ENCODE results near the gene COL2A1. TPM values are rescaled to one million over a fixed set of nuclear protein-coding genes. Genes with fewer than 3 reads are reported as not detected.

Gene COL2A1
- 10 to 100 TPM in 1 of 5 donors, 1 to 10 TPM in 2, not detected in 2; 2.2 to 14.5 (median 7.6) TPM for total RNA-seq
- 10 to 100 TPM in 1 of 3 donors, 1 to 10 TPM in 2; 4.0 to 13.7 (median 6.0) TPM for polyA plus RNA-seq
- long read RNA-seq, donor 1: 0 reads
- long read RNA-seq, donor 2: 0 reads
- long read RNA-seq, donor 3, full-length matches to known transcripts: 2 of 2 reads
- long read RNA-seq, donor 3, partial matches to known transcripts: 0 of 2 reads
- long read RNA-seq, donor 3, other reads (novel, unspliced or antisense): 0 of 2 reads
- long read RNA-seq, donor 4: 0 reads
- long read RNA-seq, donor 5, partial matches to known transcripts: 0 of 1 reads
- long read RNA-seq, donor 5, other reads (novel, unspliced or antisense): 0 of 1 reads
- long read RNA-seq, donor 6, full-length matches to known transcripts: 3 of 3 reads
- long read RNA-seq, donor 6, partial matches to known transcripts: 0 of 3 reads
- long read RNA-seq, donor 6, other reads (novel, unspliced or antisense): 0 of 3 reads
- long read RNA-seq, donor 7: 0 reads
- long read RNA-seq, donor 8, full-length matches to known transcripts: 2 of 2 reads
- long read RNA-seq, donor 8, partial matches to known transcripts: 0 of 2 reads
- long read RNA-seq, donor 8, other reads (novel, unspliced or antisense): 0 of 2 reads
- long read RNA-seq, donor 9, partial matches to known transcripts: 21 of 22 reads
- long read RNA-seq, donor 9, other reads (novel, unspliced or antisense): 0 of 22 reads
- long read RNA-seq, donor 10: 0 reads

GRCh38 chr12:48004053-48004941 lies at the start of gene COL2A1:
Gene COL2A1, minus strand, starts transcription at chr12:48004476. Its CDS starts 155 bp downstream, at chr12:48004321.
- 1 to 2% (median 1%) methylated on average over 30 to 83 of the region's 83 CpGs for WGBS, 5 donors
- H3K27me3 ChIP-seq: peaks cover 15 to 100% (median 61%) of the 10 kb centered on the region in 3 donors
- DNase-seq: peak in 1 of 2 donors; percentile 67

GRCh38 chr12:48053883-48054282 lies 49.6 kb upstream of the COL2A1 start:
- H3K27ac ChIP-seq: no peak overlapping the region
- peaks cover 4 to 35% (median 32%) of the 10 kb centered on the region in 4 donors for H3K36me3 ChIP-seq
- TF ChIP-seq CTCF (IDR thresholded peaks at IDR 0.05) (no peak), EP300 (IDR thresholded peaks at IDR 0.05) (no peak), POLR2AphosphoS5 (IDR thresholded peaks at IDR 0.05) (no peak), POLR2A (IDR thresholded peaks at IDR 0.05) (no peak)
- no peaks in the 10 kb centered on the region for H3K4me1 ChIP-seq
- intact Hi-C loops (cut with DNase I; ENCODE audit: low total_unique reads): no loop called here
- WGBS, 5 donors: 91 to 97% (median 95%) methylated on average over 4 of the region's 4 CpGs
- no peak overlapping the region for H3K4me3 ChIP-seq
- no peaks in the 10 kb centered on the region for H3K27me3 ChIP-seq
- no peak for DNase-seq
- H3K9me3 ChIP-seq: no peaks in the 10 kb centered on the region

More at GRCh38 chr12:48004053-48004941, at the start of gene COL2A1:
- H3K9me3 ChIP-seq: no peaks in the 10 kb centered on the region
- peak within 1 kb of the TSS; percentile 24 to 56 (median 39) for H3K4me3 ChIP-seq
- intact Hi-C loops (cut with DNase I; ENCODE audit: low total_unique reads): no loop called here
- TF ChIP-seq EP300 (IDR thresholded peaks at IDR 0.05) (no peak), CTCF (IDR thresholded peaks at IDR 0.05) (no peak), POLR2A (IDR thresholded peaks at IDR 0.05) (no peak), POLR2AphosphoS5 (IDR thresholded peaks at IDR 0.05) (no peak)
- no peaks in the 10 kb centered on the region for H3K36me3 ChIP-seq
- peaks cover 42 to 48% (median 46%) of the 10 kb centered on the region in 4 donors for H3K4me1 ChIP-seq
- H3K27ac ChIP-seq: peak within 1 kb of the TSS in 2 of 5 donors; percentile 8 to 26

- Histone ChIP-seq H3K4me3 (no peak overlapping the region), H3K4me1 (no peaks in the 10 kb centered on the region), H3K27me3 (no peaks in the 10 kb centered on the region), H3K9me3 (no peaks in the 10 kb centered on the region), H3K27ac (no peak overlapping the region), H3K36me3 (peaks cover 5 to 35% (median 34%) of the 10 kb centered on the region in 4 donors)
- WGBS, 5 donors: 93 to 99% (median 98%) methylated on average over 3 of the region's 3 CpGs
- intact Hi-C loops (cut with DNase I; ENCODE audit: low total_unique reads): no loop called here
- no peak for TF ChIP-seq POLR2A (IDR thresholded peaks at IDR 0.05)
- TF ChIP-seq CTCF (IDR thresholded peaks at IDR 0.05): no peak
- TF ChIP-seq POLR2AphosphoS5 (IDR thresholded peaks at IDR 0.05): no peak
- no peak for TF ChIP-seq EP300 (IDR thresholded peaks at IDR 0.05)
- no peak for DNase-seq
Measured at GRCh38 chr12:48053122-48053521, 48.8 kb upstream of the COL2A1 start.

GRCh38 chr12:48051681-48052080 lies 47.4 kb upstream of the COL2A1 start:
- Histone ChIP-seq H3K4me1 (no peaks in the 10 kb centered on the region), H3K36me3 (peaks cover 8 to 49% (median 48%) of the 10 kb centered on the region in 4 donors), H3K4me3 (no peak overlapping the region), H3K27me3 (no peaks in the 10 kb centered on the region), H3K9me3 (no peaks in the 10 kb centered on the region), H3K27ac (no peak overlapping the region)
- intact Hi-C loops (cut with DNase I; ENCODE audit: low total_unique reads): no loop called here
- no peak for TF ChIP-seq POLR2A (IDR thresholded peaks at IDR 0.05)
- no peak for TF ChIP-seq EP300 (IDR thresholded peaks at IDR 0.05)
- no peak for TF ChIP-seq CTCF (IDR thresholded peaks at IDR 0.05)
- no peak for TF ChIP-seq POLR2AphosphoS5 (IDR thresholded peaks at IDR 0.05)
- DNase-seq: no peak
- 93 to 100% (median 98%) methylated on average over 2 of the region's 2 CpGs for WGBS, 5 donors

Data from stomach (tissue), 19 donors.